ENCODE results near the gene GPR62. TPM values are rescaled to one million over a fixed set of nuclear protein-coding genes. Genes with fewer than 3 reads are reported as not detected.

Gene GPR62
- total RNA-seq, 4 donors from 2014 or later, result 0.13 to 1.8 (median 0.56) TPM; not detected in 1

- no peak for DNase-seq
- WGBS, 2 donors, result 83 to 97% methylated on average over 6 of the region's 6 CpGs
- Histone ChIP-seq H3K36me3 (peaks cover 32% of the 10 kb centered on the region in 2 donors), H3K27ac (no peak overlapping the region), H3K27me3 (no peaks in the 10 kb centered on the region), H3K9me3 (no peaks in the 10 kb centered on the region), H3K4me1 (no peaks in the 10 kb centered on the region), H3K4me3 (replicated peaks in 1 of 3) (no peak overlapping the region)
- no peak for TF ChIP-seq POLR2A (IDR thresholded peaks at IDR 0.05)
- TF ChIP-seq, protein P1, sequence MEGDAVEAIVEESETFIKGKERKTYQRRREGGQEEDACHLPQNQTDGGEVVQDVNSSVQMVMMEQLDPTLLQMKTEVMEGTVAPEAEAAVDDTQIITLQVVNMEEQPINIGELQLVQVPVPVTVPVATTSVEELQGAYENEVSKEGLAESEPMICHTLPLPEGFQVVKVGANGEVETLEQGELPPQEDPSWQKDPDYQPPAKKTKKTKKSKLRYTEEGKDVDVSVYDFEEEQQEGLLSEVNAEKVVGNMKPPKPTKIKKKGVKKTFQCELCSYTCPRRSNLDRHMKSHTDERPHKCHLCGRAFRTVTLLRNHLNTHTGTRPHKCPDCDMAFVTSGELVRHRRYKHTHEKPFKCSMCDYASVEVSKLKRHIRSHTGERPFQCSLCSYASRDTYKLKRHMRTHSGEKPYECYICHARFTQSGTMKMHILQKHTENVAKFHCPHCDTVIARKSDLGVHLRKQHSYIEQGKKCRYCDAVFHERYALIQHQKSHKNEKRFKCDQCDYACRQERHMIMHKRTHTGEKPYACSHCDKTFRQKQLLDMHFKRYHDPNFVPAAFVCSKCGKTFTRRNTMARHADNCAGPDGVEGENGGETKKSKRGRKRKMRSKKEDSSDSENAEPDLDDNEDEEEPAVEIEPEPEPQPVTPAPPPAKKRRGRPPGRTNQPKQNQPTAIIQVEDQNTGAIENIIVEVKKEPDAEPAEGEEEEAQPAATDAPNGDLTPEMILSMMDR (IDR thresholded peaks at IDR 0.05), result no peak
- intact Hi-C loops (cut with DNase I), result no loop called here
These were observed 23.4 kb upstream of the GPR62 start for GRCh38 chr3:51931756-51932155.

DNA sequence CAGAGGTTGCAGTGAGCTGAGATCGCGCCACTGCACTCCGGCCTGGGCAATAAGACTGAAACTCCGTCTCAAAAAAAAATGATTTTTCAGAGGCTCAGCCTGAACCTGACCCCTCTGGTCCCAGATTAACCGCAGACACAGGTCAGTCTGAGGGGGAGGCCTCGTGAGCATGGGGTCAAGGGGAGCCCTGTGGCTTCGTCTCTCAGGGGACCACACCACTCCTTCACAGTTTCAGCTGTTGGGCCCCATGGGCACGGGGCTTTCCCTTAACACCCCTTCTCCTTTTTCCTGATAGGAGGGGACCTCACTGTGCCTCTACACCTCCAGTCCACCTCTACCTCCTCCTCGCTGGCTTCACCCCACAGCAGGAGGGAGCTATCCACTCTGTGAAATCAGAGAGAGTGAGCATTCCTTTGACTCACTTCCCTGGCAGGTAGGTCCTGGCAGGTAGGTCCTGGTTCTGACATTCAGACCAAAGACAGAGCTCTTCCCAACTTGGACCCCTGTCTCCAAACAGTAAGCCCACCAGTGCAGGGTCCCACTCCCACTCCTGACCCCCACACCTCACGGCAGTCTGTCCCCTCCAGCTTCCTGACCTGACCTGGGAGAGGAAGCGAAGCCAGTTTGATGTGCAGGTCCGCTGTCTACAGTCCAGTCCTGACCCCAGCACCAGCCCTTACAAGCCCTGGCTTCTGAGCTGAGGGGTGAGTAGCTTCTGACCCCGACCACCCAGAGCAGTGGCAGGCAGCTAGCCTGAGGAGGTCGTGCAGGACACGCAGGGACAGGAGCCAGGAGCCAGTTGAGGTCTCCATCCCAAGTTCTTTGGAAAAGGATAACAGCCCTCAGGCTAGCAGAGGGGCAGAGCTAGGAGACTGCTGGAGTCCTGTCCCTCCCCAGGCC is 22.5 kb upstream of the GPR62 start:
- H3K27me3 ChIP-seq, result no peaks in the 10 kb centered on the region
- no peaks in the 10 kb centered on the region for H3K9me3 ChIP-seq
- no peaks in the 10 kb centered on the region for H3K4me1 ChIP-seq
- TF ChIP-seq POLR2A (IDR thresholded peaks at IDR 0.05), result no peak
- TF ChIP-seq, protein P1 (IDR thresholded peaks at IDR 0.05), result no peak
- whole genome bisulfite sequencing, 2 donors, result 93 to 97% methylated on average over 10 to 15 of the region's 15 CpGs
- peaks cover 36 to 42% of the 10 kb centered on the region in 2 donors for H3K36me3 ChIP-seq
- no peak for DNase-seq
- H3K27ac ChIP-seq, result no peak overlapping the region
- intact Hi-C loops (cut with DNase I), result no loop called here
- no peak overlapping the region for H3K4me3 ChIP-seq (replicated peaks in 1 of 3)

DNA sequence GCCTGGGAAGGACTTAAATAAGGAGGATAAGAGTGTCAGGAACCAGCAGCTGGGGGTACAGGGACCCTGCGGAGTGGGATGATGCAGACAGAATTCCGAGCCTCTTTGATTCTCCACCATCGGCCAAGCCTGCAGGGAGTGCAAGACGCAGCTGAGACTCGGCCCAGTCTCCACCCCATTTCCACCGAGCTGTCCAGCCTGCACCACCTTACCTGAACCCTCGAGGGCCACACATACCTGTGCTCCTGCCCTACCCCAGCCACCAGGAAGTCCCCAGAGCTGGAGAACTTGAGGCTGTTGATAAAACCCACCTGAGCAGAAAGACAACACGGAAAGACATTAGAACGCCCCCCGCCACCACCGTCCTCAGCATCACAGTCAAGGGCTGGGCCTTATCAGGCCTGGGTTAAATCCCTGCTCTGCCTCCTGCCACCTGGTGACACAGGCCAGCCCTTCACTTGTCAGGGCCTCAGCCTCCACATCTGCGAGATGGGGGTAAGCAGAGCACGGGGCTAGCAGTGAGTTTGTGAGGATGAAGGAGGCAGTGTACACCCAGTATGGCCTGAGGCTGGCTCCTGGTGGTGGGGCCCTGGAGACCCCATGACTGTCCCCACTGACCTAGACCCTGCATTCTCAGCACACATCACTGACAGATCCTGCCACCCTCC is 21.6 kb upstream of the GPR62 start:
- Histone ChIP-seq H3K9me3 (no peaks in the 10 kb centered on the region), H3K27me3 (no peaks in the 10 kb centered on the region), H3K4me1 (no peaks in the 10 kb centered on the region), H3K36me3 (peaks cover 41 to 44% of the 10 kb centered on the region in 2 donors), H3K4me3 (replicated peaks in 1 of 3) (no peak overlapping the region), H3K27ac (no peak overlapping the region)
- no peak for DNase-seq
- no peak for TF ChIP-seq POLR2A (IDR thresholded peaks at IDR 0.05)
- TF ChIP-seq, protein P1 (IDR thresholded peaks at IDR 0.05), result no peak
- WGBS, 2 donors, result 93 to 97% methylated on average over 11 to 13 of the region's 13 CpGs
- intact Hi-C loops (cut with DNase I), result no loop called here

DNA sequence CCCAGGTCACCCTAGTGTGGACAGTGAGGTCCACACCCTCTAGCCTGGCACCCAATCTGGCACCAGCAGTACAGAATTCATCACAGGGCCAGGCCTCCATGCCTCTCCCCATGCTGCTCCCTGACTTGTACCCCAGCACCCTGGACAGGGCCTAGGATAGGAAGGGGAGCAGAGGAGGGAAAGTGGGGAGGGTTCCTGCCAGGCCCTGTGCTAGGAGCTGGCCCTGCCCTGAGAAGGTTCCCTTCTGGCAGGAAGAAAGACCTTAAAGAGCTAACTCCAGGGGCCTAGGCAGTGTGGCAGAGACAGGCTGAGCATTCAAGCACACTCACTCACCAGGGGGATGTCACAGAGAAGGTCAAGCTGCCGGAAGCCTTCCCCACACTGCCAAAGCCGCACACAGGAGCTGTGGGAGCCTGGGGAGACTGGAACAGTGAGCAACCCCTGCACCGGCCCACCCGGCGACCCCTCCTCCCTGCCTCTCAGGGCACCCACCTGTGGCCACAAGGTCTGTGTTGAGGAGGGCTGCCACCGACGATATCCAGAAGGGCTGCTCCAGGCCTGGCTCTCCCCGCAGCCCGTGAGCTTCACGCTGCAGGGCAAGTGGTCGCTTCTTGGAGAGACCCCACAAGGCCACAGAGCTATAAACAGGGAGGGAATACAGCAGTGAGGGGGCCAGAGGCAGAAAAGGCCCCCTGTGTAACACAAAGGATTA is 20.9 kb upstream of the GPR62 start:
- Histone ChIP-seq H3K9me3 (no peaks in the 10 kb centered on the region), H3K4me1 (no peaks in the 10 kb centered on the region), H3K36me3 (peaks cover 41 to 44% of the 10 kb centered on the region in 2 donors), H3K27ac (no peak overlapping the region), H3K4me3 (replicated peaks in 1 of 3) (no peak overlapping the region), H3K27me3 (no peaks in the 10 kb centered on the region)
- TF ChIP-seq POLR2A (IDR thresholded peaks at IDR 0.05), result no peak
- TF ChIP-seq, protein P1 (IDR thresholded peaks at IDR 0.05), result no peak
- no peak for DNase-seq
- intact Hi-C loops (cut with DNase I), result no loop called here
- 94 to 95% methylated on average over 6 to 10 of the region's 11 CpGs for WGBS, 2 donors
